Memory B cell (primary cell): ENCODE results near the gene ODC1.

Source experiments
- ATAC-seq: fragments of 150-1000 bp; cut with Tn5 transposase; 2 replicates; pipeline ENCODE4 v1.10.0; 2021; ENCODE audit warnings: low read depth, mild to moderate bottlenecking, moderate library complexity
- DNase-seq, 2 donors: peaks; one replicate each; pipeline ENCODE4 v3.0.0; 2022; ENCODE audit warnings: low spot score in 2 of 2
- H3K27ac Mint-ChIP-seq: one replicate; pipeline ENCODE4 v1.8.0; 2022; ENCODE audit warnings: mild to moderate bottlenecking, moderate library complexity, mixed read lengths
- H3K27me3 Mint-ChIP-seq: one replicate; pipeline ENCODE4 v1.8.0; 2022; ENCODE audit warnings: mixed read lengths
- H3K36me3 Mint-ChIP-seq: one replicate; pipeline ENCODE4 v1.8.0; 2022; ENCODE audit warnings: mild to moderate bottlenecking, mixed read lengths
- H3K4me1 Mint-ChIP-seq: one replicate; pipeline ENCODE4 v1.8.0; 2022; ENCODE audit warnings: mixed read lengths
- H3K4me3 Mint-ChIP-seq: one replicate; pipeline ENCODE4 v1.8.0; 2022; ENCODE audit warnings: mild to moderate bottlenecking, moderate library complexity, mixed read lengths
- H3K9me3 Mint-ChIP-seq: one replicate; pipeline ENCODE4 v1.8.0; 2022; ENCODE audit warnings: mixed read lengths

The ODC1 gene

GRCh38 chr2:10405448-10405847 is 42.7 kb downstream of the ODC1 start:
- DNase-seq = no peak
- Mint-ChIP-seq H3K4me1 (peaks cover 44% of the 10 kb centered on the region), H3K36me3 (peaks cover 8% of the 10 kb centered on the region), H3K4me3 (no peak overlapping the region), H3K27me3 (no peaks in the 10 kb centered on the region), H3K27ac (no peak overlapping the region), H3K9me3 (no peaks in the 10 kb centered on the region)
- no peak for ATAC-seq

- H3K27ac Mint-ChIP-seq = peak overlapping the region; percentile 65
- no peak for ATAC-seq
- no peaks in the 10 kb centered on the region for H3K9me3 Mint-ChIP-seq
- peaks cover 44% of the 10 kb centered on the region for H3K4me1 Mint-ChIP-seq
- no peak for DNase-seq
- H3K27me3 Mint-ChIP-seq = no peaks in the 10 kb centered on the region
- no peak overlapping the region for H3K4me3 Mint-ChIP-seq
- peaks cover 12% of the 10 kb centered on the region for H3K36me3 Mint-ChIP-seq
Measured at GRCh38 chr2:10404324-10405143, 43.6 kb downstream of the ODC1 start.

DNA sequence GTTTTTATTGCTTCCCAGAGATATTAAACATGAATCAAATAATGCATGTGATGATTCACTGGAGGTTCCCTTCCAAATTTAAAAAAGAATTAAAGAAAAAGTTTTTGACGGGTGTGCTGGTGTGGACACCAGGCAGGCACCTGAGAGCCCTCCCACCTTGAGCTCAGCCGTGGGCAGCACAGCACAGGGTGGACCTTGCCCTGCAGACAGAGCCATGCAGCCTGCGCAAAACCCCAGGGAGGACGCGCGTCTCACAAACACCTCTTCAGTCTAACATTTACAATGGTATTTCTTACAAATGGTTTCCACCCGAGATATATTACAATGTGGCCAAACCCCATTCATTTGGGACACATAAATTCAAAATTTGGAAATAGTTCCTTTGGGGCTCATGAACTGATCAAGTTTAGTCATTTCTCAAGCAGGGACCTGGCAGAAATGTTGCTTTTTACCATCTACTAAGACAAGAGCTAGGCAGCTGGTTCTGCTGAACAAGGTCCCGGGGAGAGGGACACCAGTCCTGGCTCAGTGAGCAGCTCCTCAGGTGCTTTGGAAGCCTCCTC is 45.4 kb downstream of the ODC1 start:
- peaks cover 34% of the 10 kb centered on the region for H3K4me1 Mint-ChIP-seq
- no peak overlapping the region for H3K4me3 Mint-ChIP-seq
- no peak for ATAC-seq
- no peaks in the 10 kb centered on the region for H3K9me3 Mint-ChIP-seq
- DNase-seq = no peak
- no peaks in the 10 kb centered on the region for H3K27me3 Mint-ChIP-seq
- H3K36me3 Mint-ChIP-seq = peaks cover 15% of the 10 kb centered on the region
- H3K27ac Mint-ChIP-seq = no peak overlapping the region

- no peak for DNase-seq
- peaks cover 31% of the 10 kb centered on the region for H3K4me1 Mint-ChIP-seq
- no peaks in the 10 kb centered on the region for H3K9me3 Mint-ChIP-seq
- H3K27me3 Mint-ChIP-seq = no peaks in the 10 kb centered on the region
- no peak for ATAC-seq
- H3K27ac Mint-ChIP-seq = no peak overlapping the region
- no peak overlapping the region for H3K4me3 Mint-ChIP-seq
- H3K36me3 Mint-ChIP-seq = peaks cover 15% of the 10 kb centered on the region
Measured at GRCh38 chr2:10402062-10402585, 46.0 kb downstream of the ODC1 start.

- Mint-ChIP-seq H3K9me3 (no peaks in the 10 kb centered on the region), H3K27ac (peak overlapping the region; percentile 89)
Measured at GRCh38 chr2:10400978-10401951, 46.9 kb downstream of the ODC1 start.

DNA sequence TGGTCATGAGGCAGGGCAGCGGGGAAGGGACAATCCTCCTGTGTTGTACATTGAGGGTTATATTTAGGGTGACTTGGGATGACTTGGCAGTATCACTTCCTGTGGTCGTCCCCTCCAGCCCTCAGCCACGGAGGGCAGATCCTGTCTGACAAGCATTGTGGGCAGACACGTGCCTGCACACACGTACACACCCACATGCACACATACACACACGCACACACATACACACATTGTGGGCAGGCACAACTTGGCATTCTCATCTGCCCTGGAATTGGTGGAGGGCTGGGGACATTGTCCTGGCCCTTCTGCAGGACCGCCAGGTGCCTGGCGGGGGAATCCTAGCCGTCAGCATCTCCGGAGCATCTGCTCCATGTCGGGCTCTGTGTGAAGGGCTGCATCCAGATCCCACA is 47.6 kb downstream of the ODC1 start:
- ATAC-seq = no peak
- no peak overlapping the region for H3K4me3 Mint-ChIP-seq
- H3K9me3 Mint-ChIP-seq = no peaks in the 10 kb centered on the region
- H3K27ac Mint-ChIP-seq = peak overlapping the region; percentile 89
- H3K27me3 Mint-ChIP-seq = no peaks in the 10 kb centered on the region
- peaks cover 12% of the 10 kb centered on the region for H3K36me3 Mint-ChIP-seq
- peaks cover 35% of the 10 kb centered on the region for H3K4me1 Mint-ChIP-seq
- DNase-seq = no peak

More at GRCh38 chr2:10400978-10401951, 46.9 kb downstream of the ODC1 start:
- peaks cover 12% of the 10 kb centered on the region for H3K36me3 Mint-ChIP-seq
- H3K4me1 Mint-ChIP-seq = peaks cover 28% of the 10 kb centered on the region
- ATAC-seq = no peak
- H3K4me3 Mint-ChIP-seq = no peak overlapping the region
- DNase-seq = no peak
- no peaks in the 10 kb centered on the region for H3K27me3 Mint-ChIP-seq

DNA sequence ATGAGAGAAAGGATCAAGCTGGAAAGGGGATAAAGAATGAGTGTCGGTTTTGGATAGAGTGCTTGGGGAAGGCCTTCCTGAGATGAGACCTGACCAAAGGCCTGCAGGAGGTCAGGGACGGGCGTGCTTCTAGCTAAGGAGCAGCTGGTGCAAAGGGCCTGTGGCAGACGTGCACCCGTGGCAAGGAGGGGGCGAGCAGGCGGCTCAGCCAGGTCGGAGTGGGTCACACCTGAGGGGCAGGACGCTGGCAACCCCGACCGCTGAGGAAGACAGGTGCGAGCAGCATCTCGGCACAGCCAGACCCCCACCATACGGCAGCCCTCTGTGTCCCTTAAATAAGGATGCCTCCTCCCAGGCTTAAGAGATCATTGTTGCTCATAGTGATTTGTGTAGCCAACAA is 48.1 kb downstream of the ODC1 start:
- H3K27ac Mint-ChIP-seq = peak overlapping the region; percentile 89
- no peaks in the 10 kb centered on the region for H3K27me3 Mint-ChIP-seq
- H3K4me3 Mint-ChIP-seq = no peak overlapping the region
- peaks cover 40% of the 10 kb centered on the region for H3K4me1 Mint-ChIP-seq
- peaks cover 12% of the 10 kb centered on the region for H3K36me3 Mint-ChIP-seq
- DNase-seq (no peak), ATAC-seq (no peak)
- no peaks in the 10 kb centered on the region for H3K9me3 Mint-ChIP-seq

- no peak for ATAC-seq
Measured at GRCh38 chr2:10399358-10399757, 48.8 kb downstream of the ODC1 start.

DNA sequence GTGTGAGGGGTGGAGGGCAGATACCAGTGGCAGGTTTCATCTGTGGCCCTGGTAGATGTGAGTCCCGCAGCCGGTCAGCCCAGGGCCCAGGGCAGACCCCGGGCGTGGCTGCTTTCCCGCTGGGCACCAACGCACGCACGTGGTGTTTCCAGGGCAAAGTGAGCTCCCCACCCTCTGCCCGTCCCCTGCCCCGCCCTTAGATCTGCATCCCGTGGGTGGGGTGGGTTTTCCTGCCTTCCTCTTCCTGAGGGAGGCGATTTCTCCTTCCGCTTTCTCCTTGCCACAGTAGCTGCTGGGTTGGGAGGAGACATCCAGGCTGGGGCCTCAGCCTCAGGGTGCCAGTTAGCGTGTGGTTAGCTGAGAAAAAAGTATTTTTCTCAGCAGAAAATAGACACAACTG is 49.6 kb downstream of the ODC1 start:
- Mint-ChIP-seq H3K27ac (peak overlapping the region; percentile 75), H3K4me1 (peaks cover 39% of the 10 kb centered on the region), H3K27me3 (no peaks in the 10 kb centered on the region), H3K9me3 (no peaks in the 10 kb centered on the region), H3K36me3 (peaks cover 10% of the 10 kb centered on the region), H3K4me3 (no peak overlapping the region)
- ATAC-seq (no peak), DNase-seq (no peak)

More at GRCh38 chr2:10399358-10399757, 48.8 kb downstream of the ODC1 start:
- Mint-ChIP-seq H3K4me1 (peaks cover 42% of the 10 kb centered on the region), H3K9me3 (no peaks in the 10 kb centered on the region), H3K4me3 (no peak overlapping the region), H3K27ac (peak overlapping the region; percentile 89), H3K36me3 (peaks cover 12% of the 10 kb centered on the region), H3K27me3 (no peaks in the 10 kb centered on the region)
- DNase-seq = no peak

- Mint-ChIP-seq H3K36me3 (peaks cover 10% of the 10 kb centered on the region), H3K4me1 (peaks cover 39% of the 10 kb centered on the region), H3K9me3 (no peaks in the 10 kb centered on the region), H3K27me3 (no peaks in the 10 kb centered on the region), H3K27ac (no peak overlapping the region), H3K4me3 (no peak overlapping the region)
- DNase-seq (no peak), ATAC-seq (no peak)
Measured at GRCh38 chr2:10397878-10398277, 50.2 kb downstream of the ODC1 start.

DNA sequence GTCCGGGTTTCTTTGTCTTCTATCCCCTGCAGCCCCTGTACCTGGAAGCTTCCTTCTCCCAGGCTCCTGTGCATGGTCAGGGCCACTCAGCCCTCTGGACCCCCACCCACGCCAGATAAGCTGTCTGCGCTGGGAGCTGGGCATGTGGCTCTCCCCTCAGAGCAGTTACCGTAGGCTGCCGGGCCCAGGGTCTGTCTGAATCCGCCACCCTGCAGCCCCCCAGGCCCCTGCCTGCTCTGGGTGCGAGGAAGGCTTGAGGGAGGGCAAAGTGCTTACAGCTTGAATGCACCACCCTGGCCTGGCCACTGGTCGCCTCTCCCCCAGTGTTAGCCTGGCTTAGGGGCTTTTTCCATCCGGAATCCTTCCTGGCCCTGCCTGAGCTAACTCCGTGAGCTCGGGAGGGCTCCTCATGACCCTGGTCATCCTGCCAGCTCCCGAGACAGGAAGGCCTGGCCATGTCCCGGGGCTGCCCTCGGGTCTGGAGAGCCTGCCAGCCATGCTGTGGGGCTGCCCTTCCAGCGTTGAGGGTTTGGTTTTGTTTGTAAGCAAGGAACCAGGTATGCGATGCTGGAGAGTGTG is 50.7 kb downstream of the ODC1 start:
- Mint-ChIP-seq H3K4me3 (no peak overlapping the region), H3K36me3 (peaks cover 11% of the 10 kb centered on the region), H3K9me3 (no peaks in the 10 kb centered on the region), H3K27ac (no peak overlapping the region), H3K27me3 (no peaks in the 10 kb centered on the region), H3K4me1 (peaks cover 39% of the 10 kb centered on the region)
- ATAC-seq = no peak
- no peak for DNase-seq

GRCh38 chr2:10396464-10396863 is 51.7 kb downstream of the ODC1 start:
- Mint-ChIP-seq H3K9me3 (no peaks in the 10 kb centered on the region), H3K4me3 (no peak overlapping the region), H3K27ac (peak overlapping the region; percentile 79), H3K27me3 (no peaks in the 10 kb centered on the region), H3K4me1 (peaks cover 40% of the 10 kb centered on the region), H3K36me3 (peaks cover 13% of the 10 kb centered on the region)
- no peak for ATAC-seq
- DNase-seq = no peak

DNA sequence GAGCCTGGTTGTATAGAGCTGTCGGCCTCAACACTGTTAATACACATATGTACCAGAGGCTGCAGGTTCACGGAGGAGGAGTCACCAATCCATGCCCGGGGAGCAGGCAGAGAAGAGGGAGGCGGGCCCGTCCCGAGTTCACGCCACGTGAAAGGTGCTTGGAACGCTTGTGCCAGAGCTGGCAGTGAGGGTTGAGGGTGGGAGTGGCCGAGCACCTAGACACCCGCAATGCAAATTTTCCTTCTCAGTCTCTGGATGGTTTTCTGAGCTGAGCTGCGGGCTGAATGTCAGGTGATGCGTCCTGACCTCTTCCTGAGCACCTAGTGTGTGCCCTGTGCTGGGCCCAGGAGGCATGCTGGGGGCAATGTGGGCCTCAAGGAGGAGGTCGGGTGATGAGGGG is 52.2 kb downstream of the ODC1 start:
- DNase-seq (no peak), ATAC-seq (peak; percentile 97)
- H3K9me3 Mint-ChIP-seq = no peaks in the 10 kb centered on the region
- H3K27ac Mint-ChIP-seq = peak overlapping the region; percentile 79
- H3K36me3 Mint-ChIP-seq = peaks cover 9% of the 10 kb centered on the region
- peak overlapping the region; percentile 37 for H3K4me3 Mint-ChIP-seq
- H3K4me1 Mint-ChIP-seq = peaks cover 39% of the 10 kb centered on the region
- no peaks in the 10 kb centered on the region for H3K27me3 Mint-ChIP-seq
